LoVo (cell line): ENCODE results near the gene ANO4.

ENCODE experiments used
- DNase-seq: peaks from one replicate; pipeline ENCODE4 v3.0.0-alpha.2; 2016; ENCODE audit warnings: low spot score

The ANO4 gene

GRCh38 chr12:100794441-100795173, at the start of gene ANO4:
Gene ANO4 (plus strand): TSS chr12:100794776. CDS start chr12:100901786, 107,010 bp downstream.
- no peak for DNase-seq

DNA sequence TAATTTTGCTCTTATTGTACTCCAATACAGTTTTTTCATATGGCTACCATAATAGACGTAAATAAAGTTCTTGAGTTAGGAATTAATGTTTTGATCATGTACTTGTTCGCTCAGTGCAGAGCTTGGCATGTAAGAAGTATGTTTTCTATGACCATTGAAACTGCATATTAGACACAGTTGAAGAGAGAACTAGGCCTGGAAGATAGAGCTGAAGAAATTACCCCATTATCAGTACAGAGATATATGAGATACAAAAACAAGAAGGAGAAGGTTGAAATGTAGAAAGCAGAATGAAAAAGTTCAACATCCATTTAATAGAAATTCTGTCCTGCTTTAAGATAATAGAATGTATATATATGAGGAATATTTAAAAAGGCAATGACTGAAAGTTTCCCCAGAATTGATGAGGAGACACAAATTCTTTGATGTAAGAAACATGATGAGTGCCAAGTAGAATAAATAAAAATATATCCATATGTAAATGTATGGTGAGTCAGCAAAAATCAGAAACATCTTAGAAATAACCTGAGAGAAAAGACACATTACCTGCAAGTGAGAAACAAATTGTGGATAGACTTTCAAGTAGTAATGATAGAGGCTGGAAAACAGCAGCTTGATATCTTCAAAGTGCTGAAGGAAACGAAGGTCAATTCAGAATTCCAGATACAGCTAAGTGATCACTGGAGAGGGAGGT, 49.1 kb upstream of the ANO4 start:
- DNase-seq: no peak

GRCh38 chr12:100752841-100753240, 41.7 kb upstream of the ANO4 start:
- no peak for DNase-seq

DNA sequence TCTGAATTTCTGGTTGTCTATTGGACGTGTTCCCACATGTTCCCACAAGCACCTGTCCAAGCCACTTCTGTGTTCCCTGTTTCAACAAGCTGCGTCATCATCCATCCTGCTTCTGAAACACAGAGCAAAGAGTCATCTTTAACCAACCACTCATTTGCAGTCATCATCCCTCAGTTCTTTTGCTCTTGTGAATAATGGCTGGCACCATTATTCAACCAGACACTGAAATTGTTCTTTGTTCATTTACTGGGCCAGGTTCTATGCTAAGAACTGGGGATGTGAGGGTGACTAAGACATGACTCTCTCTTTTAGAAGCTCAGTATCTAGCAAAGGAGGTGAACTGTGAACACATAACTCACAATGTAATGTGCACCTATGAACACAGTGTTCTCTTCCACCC, 40.7 kb upstream of the ANO4 start:
- no peak for DNase-seq

GRCh38 chr12:100755186-100755585, 39.4 kb upstream of the ANO4 start:
- DNase-seq: no peak

DNA sequence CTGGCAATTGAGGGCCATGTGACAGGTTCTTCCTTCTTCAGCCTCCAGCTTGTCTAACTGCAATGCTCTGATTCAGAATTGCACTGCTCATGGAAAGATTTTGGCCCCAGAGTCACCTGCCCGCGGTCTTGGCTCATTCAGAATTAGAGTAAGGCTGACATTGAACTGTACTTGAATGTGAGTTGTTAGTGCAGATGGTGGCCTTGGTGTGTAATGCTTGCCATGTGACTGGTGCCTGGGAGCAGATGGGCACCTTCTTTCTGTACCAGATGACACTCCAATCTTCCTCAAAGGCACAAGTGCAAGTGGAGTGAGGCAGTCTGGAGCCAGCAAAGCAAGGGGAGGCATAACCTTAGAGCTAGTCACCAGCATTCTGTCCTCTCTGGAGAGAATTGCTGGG, 36.5 kb upstream of the ANO4 start:
- DNase-seq: no peak

DNA sequence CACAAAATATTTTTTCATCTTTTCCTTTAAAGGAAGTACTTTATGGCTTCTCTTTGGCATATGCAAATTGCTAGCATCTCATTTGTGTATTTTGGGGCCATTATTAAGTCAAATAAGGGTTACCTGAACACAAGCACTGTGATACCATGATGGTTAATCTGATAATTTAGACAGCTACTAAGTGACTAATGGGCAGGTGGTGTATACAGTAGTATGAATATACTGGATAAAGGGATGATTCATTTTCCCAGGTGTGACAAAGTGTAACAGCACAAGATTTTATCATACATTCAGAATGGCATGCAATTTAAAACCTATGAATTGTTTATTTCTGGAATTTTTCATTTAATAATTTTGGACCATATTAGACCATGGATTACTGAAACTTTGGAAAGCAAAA, 27.2 kb upstream of the ANO4 start:
- DNase-seq: no peak

DNA sequence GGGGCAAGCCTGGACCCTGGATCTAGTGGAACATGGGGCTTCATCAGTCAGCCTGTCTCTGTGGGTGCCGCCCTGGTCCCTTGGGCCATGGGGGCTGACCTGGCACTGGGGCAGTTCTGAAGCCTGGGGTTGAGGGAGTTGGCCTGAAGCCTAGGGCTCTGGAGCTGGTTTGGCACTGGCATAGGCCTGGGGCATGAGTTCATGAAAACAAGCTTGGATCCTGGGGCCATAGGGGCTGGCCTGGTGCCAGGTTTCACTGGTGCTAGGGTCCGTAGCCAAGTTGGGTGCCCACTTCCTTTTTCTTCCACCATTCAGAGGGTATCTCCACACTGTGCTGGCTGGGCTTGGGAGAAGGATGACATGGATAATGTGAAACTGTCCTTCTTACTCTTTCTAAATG, 26.6 kb upstream of the ANO4 start:
- no peak for DNase-seq

DNA sequence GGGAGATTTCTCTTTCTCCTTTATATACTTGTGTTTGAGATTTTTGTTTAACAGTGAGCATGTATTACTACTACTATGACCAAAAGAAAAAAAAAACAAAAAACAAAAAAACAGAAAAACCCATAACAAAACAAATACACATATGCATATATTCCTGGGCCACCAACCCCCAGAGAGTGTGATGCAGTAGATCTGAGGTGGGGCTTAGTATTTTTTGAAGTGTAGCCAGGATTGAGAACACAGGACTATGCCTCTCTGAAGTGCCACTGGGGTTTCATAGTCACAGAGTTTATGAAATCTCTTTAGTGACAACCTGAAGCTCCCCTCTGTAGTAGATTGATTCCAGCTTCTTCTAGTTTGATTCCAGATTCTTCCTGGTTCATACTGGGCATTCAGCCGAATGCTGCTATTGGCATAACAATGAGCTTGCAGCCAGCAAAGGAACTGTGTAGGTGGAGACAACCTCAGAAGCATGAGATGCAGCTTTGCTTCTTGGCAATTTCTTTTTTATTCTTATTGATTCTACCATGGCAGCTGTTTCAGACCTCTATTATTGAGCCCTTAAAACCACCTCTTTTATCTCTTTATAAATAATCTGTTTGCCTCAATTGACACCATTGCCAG, 15.5 kb upstream of the ANO4 start:
- DNase-seq: no peak

- DNase-seq: no peak
Observed at GRCh38 chr12:100789146-100789545, 5.4 kb upstream of the ANO4 start.

GRCh38 chr12:100789975-100790374, 4.6 kb upstream of the ANO4 start:
- no peak for DNase-seq

DNA sequence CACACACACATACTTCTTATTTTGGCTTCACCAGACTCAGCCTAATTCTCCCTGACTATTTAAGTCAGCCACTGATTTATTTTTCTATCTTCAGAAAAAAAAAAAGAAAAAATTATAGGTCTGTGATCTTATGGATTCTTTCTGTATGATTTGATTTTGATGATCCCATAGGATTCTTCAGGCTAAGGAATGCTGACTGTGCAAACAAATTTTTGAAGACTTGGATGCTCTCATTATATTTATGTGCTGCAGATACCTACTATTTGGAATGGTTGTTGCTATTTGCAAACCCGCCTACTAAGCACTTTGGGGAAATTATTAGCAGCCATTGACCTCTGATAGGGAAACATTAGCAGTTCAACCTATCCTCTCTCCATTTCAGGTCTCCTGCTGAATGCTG, 4.0 kb upstream of the ANO4 start:
- no peak for DNase-seq

GRCh38 chr12:100793182-100793581, 1.4 kb upstream of the ANO4 start:
- peak; percentile 68 for DNase-seq

- DNase-seq: no peak
Observed at GRCh38 chr12:100795174-100795799, 711 bp downstream of the ANO4 start.

DNA sequence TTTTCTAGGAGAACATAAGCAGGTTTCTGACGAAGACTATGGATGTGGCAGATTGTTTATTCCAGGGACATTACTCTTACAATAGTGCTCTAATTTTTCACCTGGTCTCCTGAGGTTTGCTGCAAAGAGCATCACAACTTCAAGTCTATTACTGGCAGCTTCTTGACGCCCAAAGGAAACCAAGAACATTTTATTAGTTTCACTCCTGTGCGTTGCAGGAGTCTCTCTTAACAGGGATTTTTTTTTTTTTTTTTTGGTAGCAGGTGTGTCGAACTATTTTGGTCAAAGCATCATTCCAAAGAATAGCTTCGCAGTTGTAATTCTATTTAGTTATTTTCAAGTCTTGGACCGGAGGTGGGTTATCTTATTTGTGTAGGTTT, 1.2 kb downstream of the ANO4 start:
- no peak for DNase-seq

- no peak for DNase-seq
Observed at GRCh38 chr12:100796621-100797020, 2.0 kb downstream of the ANO4 start.

DNA sequence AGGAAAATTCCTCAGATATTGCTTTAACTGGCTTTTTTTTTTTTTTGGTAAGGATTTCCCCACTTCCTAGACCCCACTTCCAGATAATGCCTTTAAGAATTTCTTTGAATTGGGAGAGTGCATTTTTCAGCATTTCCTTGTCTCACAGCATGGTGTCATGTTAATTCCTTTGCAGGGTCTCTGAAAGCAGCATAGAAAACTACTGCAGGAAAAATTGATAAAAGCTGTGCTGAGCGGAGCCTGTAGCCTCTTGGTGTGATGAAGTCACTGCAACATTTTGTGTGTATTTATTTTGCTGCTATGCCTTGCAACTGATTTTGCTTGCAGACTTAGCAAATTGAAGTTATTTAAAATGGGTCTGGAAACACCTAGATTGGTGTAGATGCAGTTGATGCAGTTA, 2.7 kb downstream of the ANO4 start:
- DNase-seq: no peak

GRCh38 chr12:100797786-100798185, 3.2 kb downstream of the ANO4 start:
- no peak for DNase-seq

GRCh38 chr12:100798286-100799160, 3.9 kb downstream of the ANO4 start:
- DNase-seq: no peak

GRCh38 chr12:100799770-100800169, 5.2 kb downstream of the ANO4 start:
- DNase-seq: no peak

- DNase-seq: no peak
Observed at GRCh38 chr12:100800723-100801122, 6.1 kb downstream of the ANO4 start.

GRCh38 chr12:100801320-100801719, 6.7 kb downstream of the ANO4 start:
- DNase-seq: no peak
